Adrenal gland (tissue), 12 donors: ENCODE data around the gene PARD3B. TPM values are rescaled to one million over a fixed set of nuclear protein-coding genes. Genes with fewer than 3 reads are reported as not detected.

ENCODE experiments used
- DNase-seq, 7 donors: peaks; one replicate each; pipeline ENCODE4 v3.0.0-alpha.2; 2019 to 2020
- H3K27ac ChIP-seq, 5 donors: fragments of 200-600 bp; sonication (generic) in 4 of 5; 1 replicate in 3 of 5; 2 replicates in 2 of 5; pipeline versions ENCODE4 v1.5.1 to v1.8.0; 2016 to 2020; ENCODE audit warnings: mild to moderate bottlenecking in 1 of 5
- H3K27me3 ChIP-seq: fragments of 200-600 bp; 2 replicates; pipeline ENCODE4 v1.8.0; 2021
- H3K36me3 ChIP-seq, 2 donors: fragments of 200-600 bp; replicated peaks in 1 of 2; 1 replicate in 1 of 2; 2 replicates in 1 of 2; pipeline versions ENCODE4 v1.5.1 to v1.8.0; 2018 to 2022
- H3K4me1 ChIP-seq, 2 donors: fragments of 200-600 bp; replicated peaks in 1 of 2; 1 replicate in 1 of 2; 2 replicates in 1 of 2; pipeline versions ENCODE4 v1.5.1 to v1.8.0; 2018 to 2021
- H3K4me3 ChIP-seq, 4 donors: fragments of 200-600 bp; sonication (generic) in 3 of 4; one replicate each; pipeline ENCODE4 v1.5.1; 2016 to 2018
- H3K9me3 ChIP-seq, 3 donors: fragments of 200-600 bp; sonication (generic) in 1 of 3; replicated peaks in 1 of 3; 1 replicate in 2 of 3; 2 replicates in 1 of 3; pipeline versions ENCODE4 v1.5.1 to v1.8.0; 2016 to 2021
- POLR2A ChIP-seq, 2 donors: fragments of 450-650 bp; IDR thresholded peaks; one replicate each; pipeline ENCODE4 v1.6.1; 2017; ENCODE audit warnings: antibody characterized with exemption in 2 of 2, mild to moderate bottlenecking in 2 of 2, moderate library complexity in 1 of 2
- WGBS, 4 donors: extraction: QIAGEN DNeasy Blood & Tissue Kit in 2 of 4; methylation state at CpG; one replicate each; pipeline versions ENCODE4 v1.1.5 to v1.1.7; 2013 to 2017; 5-methylcytosine and 5-hydroxymethylcytosine counted together
- intact Hi-C, 2 donors: fragments of 100-400 bp; cut with DNase I; formaldehyde crosslinking; loops; one replicate each; pipeline versions ENCODE4 v1.14.1 to v1.15.0; 2022 to 2023
- polyA plus RNA-seq, 3 donors: library from polyadenylated mRNA; stranded (reverse); fragments of 200-250 nt in 2 of 3; fragments of 350-450 nt in 1 of 3; fragmentation: Illumina TruSeq in 1 of 3; extraction: RNeasy Lipid Tissue Mini Kit (QIAGEN cat#74804) in 1 of 3; gene quantifications; one replicate each; pipeline ENCODE4 v1.2.3, GENCODE V29; 2013 to 2014
- total RNA-seq, 9 donors: library from RNA; depleted of rRNA in 4 of 9; stranded (reverse); fragments of >200 nt in 4 of 9; fragments of 120-200 nt in 1 of 9; fragmentation: NEBNext Ultra II Directional in 1 of 9; extraction: Animal tissue kit (Norgen Biotek cat#: 25700) in 1 of 9; gene quantifications; one replicate each; pipeline versions ENCODE4 v1.1.0 to v1.2.4, GENCODE V29; 2013 to 2023
- TF ChIP-seq, protein P1 (sequence below), 6 experiments: fragments of 450-650 bp in 4 of 6; fragments of 200-600 bp in 2 of 6; sonication (generic) in 1 of 6; IDR thresholded peaks; 1 replicate in 5 of 6; 2 replicates in 1 of 6; pipeline versions ENCODE4 v1.5.1 to v1.8.0; 2016 to 2021; ENCODE audit warnings: antibody characterized with exemption in 6 of 6, mild to moderate bottlenecking in 2 of 6, moderate library complexity in 1 of 6
- donor health status: healthy with polysubstance abuse.
- donor health status: Bipolar disorder and iron deficiency.
- donor health status: DM: yes; HTN: yes; CAD: no.
- donor health status: DM: no; HTN: no; CAD: no.
- donor health status: DM: no; HTN: no; CAD: no.
- donor health status: DM: yes; HTN: yes; CAD: no.

The PARD3B gene
- total and polyA plus RNA-seq, 12 donors: 1.9 to 20.4 (median 9.5) TPM

DNA sequence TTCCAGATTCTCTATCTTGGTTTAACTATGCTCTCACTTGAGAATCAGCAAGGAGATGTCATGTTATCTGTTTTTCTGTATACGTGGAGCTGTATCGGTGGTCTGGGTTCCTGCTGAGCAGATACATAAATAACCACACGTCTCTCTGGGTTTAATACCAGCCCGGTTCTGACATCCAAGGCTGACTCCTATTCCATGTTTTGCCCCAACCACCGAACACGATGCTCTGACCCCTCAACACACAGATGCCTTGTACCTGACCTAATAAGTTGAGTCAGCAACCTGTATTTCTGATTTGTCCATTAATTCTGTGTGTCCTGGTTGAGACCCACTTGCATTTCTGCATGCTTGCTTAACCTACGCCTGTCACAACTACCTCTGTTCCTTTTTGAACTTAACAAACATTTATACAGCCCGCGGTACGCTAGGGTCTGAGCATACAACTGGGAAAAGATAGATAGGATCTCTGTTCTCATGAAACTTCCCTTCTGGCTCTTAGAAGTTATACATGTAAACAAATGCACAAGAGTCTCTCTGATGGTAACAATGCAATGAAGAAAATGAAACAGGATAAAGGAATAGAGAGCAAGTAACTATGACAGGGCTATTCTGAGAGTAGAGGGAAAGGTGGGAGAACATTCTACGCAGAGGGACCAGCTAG is 480.4 kb downstream of the PARD3B start:
- Histone ChIP-seq H3K4me1 (peaks cover 3 to 13% of the 10 kb centered on the region in 2 donors), H3K27me3 (no peaks in the 10 kb centered on the region), H3K36me3 (no peaks in the 10 kb centered on the region), H3K27ac (peak overlapping the region in 3 of 5 donors; percentile 59 to 72 (median 67)), H3K9me3 (no peaks in the 10 kb centered on the region), H3K4me3 (peak overlapping the region in 1 of 4 donors; percentile 2)
- TF ChIP-seq, protein P1, sequence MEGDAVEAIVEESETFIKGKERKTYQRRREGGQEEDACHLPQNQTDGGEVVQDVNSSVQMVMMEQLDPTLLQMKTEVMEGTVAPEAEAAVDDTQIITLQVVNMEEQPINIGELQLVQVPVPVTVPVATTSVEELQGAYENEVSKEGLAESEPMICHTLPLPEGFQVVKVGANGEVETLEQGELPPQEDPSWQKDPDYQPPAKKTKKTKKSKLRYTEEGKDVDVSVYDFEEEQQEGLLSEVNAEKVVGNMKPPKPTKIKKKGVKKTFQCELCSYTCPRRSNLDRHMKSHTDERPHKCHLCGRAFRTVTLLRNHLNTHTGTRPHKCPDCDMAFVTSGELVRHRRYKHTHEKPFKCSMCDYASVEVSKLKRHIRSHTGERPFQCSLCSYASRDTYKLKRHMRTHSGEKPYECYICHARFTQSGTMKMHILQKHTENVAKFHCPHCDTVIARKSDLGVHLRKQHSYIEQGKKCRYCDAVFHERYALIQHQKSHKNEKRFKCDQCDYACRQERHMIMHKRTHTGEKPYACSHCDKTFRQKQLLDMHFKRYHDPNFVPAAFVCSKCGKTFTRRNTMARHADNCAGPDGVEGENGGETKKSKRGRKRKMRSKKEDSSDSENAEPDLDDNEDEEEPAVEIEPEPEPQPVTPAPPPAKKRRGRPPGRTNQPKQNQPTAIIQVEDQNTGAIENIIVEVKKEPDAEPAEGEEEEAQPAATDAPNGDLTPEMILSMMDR (IDR thresholded peaks at IDR 0.05): no peak
- 57 to 66% (median 63%) methylated on average over 11 of the region's 11 CpGs for WGBS, 4 donors
- DNase-seq: no peak
- intact Hi-C loops: no loop called here

DNA sequence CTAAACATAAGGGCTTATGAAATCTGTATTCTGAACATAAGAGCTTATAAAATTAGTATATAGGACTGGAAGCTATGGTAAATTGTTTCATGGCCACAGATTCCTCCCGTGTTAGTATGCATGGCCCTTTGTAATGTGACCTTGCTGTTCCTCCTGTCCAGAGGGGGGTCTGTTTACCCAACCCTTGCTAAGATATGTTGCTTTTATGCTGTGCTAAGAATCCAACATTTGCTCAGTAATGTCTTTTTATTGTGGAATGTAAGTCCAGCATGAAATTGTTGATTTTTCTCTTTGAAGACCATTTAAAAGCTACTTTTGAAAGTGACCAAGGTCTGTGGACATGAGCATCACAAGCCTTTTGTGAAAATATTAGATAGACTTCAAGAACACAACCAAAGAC is 485.4 kb downstream of the PARD3B start:
- H3K27ac ChIP-seq: no peak overlapping the region
- H3K9me3 ChIP-seq: no peaks in the 10 kb centered on the region
- TF ChIP-seq, protein P1 (IDR thresholded peaks at IDR 0.05): no peak
- TF ChIP-seq POLR2A (IDR thresholded peaks at IDR 0.05): no peak
- no peak for DNase-seq
- 60 to 82% (median 71%) methylated on average over 1 of the region's 1 CpG for WGBS, 4 donors
- H3K4me1 ChIP-seq: peaks cover 0 to under 1% of the 10 kb centered on the region in 2 donors
- intact Hi-C loops: no loop called here
- no peak overlapping the region for H3K4me3 ChIP-seq
- H3K27me3 ChIP-seq: no peaks in the 10 kb centered on the region
- H3K36me3 ChIP-seq: no peaks in the 10 kb centered on the region

DNA sequence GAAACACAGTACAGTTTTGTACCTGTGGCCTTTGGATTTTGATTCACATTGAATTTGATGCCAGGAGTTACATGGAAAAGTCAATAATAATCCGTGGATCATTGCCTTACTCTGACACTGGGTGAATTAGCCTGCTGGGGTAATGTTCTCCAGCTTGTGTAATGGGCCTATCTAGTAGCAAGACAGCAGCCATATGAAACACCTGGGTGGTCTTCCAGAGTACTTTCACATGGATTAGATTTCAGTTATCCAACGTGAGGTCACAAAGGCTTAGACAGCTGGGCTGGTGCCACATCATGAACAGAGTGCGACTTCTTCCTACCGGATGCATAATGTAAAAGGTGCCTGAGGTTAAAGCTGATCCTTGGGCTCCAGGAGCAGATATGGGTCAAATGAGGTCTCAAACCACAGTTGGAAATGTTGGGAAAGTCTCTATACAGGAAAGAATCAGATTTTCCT is 486.8 kb downstream of the PARD3B start:
- no peak for TF ChIP-seq POLR2A (IDR thresholded peaks at IDR 0.05)
- TF ChIP-seq, protein P1 (IDR thresholded peaks at IDR 0.05): no peak

DNA sequence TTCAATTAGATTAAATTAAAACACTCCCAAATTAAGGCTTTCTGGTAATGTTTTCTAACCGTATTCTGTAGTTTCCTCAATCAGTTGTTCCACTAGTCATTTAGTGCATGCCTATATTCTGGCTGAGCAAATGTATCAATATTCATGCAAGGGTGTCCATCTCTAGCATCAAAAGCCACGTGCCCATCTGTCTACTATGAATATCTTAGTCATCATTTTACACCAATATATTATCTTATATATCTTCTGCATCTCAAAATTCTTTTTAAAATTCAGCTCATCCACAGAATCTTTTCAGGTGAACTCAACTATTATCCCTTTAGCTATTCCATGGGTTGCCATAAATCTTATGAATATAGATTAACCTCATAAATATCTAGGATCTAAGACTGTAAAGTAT is 488.2 kb downstream of the PARD3B start:
- H3K9me3 ChIP-seq: no peaks in the 10 kb centered on the region
- H3K36me3 ChIP-seq: no peaks in the 10 kb centered on the region
- no peak overlapping the region for H3K27ac ChIP-seq
- H3K4me1 ChIP-seq: no peaks in the 10 kb centered on the region
- no peak for DNase-seq
- no peaks in the 10 kb centered on the region for H3K27me3 ChIP-seq
- intact Hi-C loops: no loop called here
- H3K4me3 ChIP-seq: no peak overlapping the region
- WGBS, 4 donors: 89 to 96% (median 92%) methylated on average over 2 of the region's 2 CpGs
- TF ChIP-seq, protein P1 (IDR thresholded peaks at IDR 0.05): no peak
- TF ChIP-seq POLR2A (IDR thresholded peaks at IDR 0.05): no peak

More for the DNA sequence above, 486.8 kb downstream of the PARD3B start:
- no peak overlapping the region for H3K4me3 ChIP-seq
- intact Hi-C loops: no loop called here
- DNase-seq: no peak
- no peaks in the 10 kb centered on the region for H3K36me3 ChIP-seq
- no peaks in the 10 kb centered on the region for H3K4me1 ChIP-seq
- H3K27me3 ChIP-seq: no peaks in the 10 kb centered on the region
- WGBS, 4 donors: 85 to 89% (median 89%) methylated on average over 4 of the region's 4 CpGs
- H3K9me3 ChIP-seq: no peaks in the 10 kb centered on the region
- H3K27ac ChIP-seq: no peak overlapping the region
